Thyroid gland (tissue), 4 donors: ENCODE data around the gene ABCC6.

Source experiments
- POLR2A ChIP-seq, 2 donors: fragments of 450-650 bp; IDR thresholded peaks; one replicate each; pipeline ENCODE4 v1.6.1; 2017; ENCODE audit warnings: antibody characterized with exemption in 2 of 2, mild to moderate bottlenecking in 2 of 2, moderate library complexity in 1 of 2
- TF ChIP-seq, protein P1 (sequence below), 6 experiments: fragments of 200-600 bp in 3 of 6; fragments of 450-650 bp in 3 of 6; sonication (generic) in 3 of 6; IDR thresholded peaks; one replicate each; pipeline ENCODE4 v1.5.1; 2016 to 2019; ENCODE audit warnings: antibody characterized with exemption in 6 of 6, mild to moderate bottlenecking in 2 of 6, inconsistent platforms in 1 of 6, moderate library complexity in 1 of 6

- no peak for TF ChIP-seq POLR2A (IDR thresholded peaks at IDR 0.05)
- TF ChIP-seq, protein P1, sequence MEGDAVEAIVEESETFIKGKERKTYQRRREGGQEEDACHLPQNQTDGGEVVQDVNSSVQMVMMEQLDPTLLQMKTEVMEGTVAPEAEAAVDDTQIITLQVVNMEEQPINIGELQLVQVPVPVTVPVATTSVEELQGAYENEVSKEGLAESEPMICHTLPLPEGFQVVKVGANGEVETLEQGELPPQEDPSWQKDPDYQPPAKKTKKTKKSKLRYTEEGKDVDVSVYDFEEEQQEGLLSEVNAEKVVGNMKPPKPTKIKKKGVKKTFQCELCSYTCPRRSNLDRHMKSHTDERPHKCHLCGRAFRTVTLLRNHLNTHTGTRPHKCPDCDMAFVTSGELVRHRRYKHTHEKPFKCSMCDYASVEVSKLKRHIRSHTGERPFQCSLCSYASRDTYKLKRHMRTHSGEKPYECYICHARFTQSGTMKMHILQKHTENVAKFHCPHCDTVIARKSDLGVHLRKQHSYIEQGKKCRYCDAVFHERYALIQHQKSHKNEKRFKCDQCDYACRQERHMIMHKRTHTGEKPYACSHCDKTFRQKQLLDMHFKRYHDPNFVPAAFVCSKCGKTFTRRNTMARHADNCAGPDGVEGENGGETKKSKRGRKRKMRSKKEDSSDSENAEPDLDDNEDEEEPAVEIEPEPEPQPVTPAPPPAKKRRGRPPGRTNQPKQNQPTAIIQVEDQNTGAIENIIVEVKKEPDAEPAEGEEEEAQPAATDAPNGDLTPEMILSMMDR (IDR thresholded peaks at IDR 0.05) = peak in 1 of 6 experiments; percentile 41
These were observed 113.7 kb downstream of the ABCC6 start for GRCh38 chr16:16109453-16110110.
